ENCODE results near the gene MANEA. TPM values are rescaled to one million over a fixed set of nuclear protein-coding genes. Genes with fewer than 3 reads are reported as not detected.

The MANEA gene
- total RNA-seq, 1 experiment from 2014 or later, result 8.3 TPM

DNA sequence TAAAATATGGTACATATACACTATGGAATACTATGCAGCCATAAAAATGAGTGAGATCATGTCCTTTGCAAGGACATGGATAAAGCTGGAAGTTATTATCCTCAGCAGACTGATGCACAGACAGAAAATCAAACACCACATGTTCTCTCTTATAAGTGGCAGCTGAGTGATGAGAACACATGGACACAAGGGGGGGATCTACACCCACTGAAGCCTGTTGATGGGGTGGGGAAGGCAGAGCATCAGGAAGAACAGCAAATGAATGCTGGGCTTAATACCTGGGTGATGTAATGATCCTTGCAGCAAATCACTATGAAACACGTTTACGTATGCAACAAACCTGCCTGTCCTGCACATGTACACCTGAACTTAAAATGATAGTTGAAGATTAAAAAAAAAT, 71.3 kb downstream of the MANEA start:
- Mint-ChIP-seq H3K4me3 (no peak overlapping the region), H3K27ac (no peak overlapping the region), H3K4me1 (peaks cover 28% of the 10 kb centered on the region in 2 experiments), H3K9me3 (peaks cover 15 to 20% of the 10 kb centered on the region in 2 experiments), H3K36me3 (ENCODE audit: insufficient read depth in 1 of 3, low read depth in 3 of 3) (peaks cover 14 to 39% (median 15%) of the 10 kb centered on the region in 3 experiments), H3K27me3 (ENCODE audit: low read depth) (no peaks in the 10 kb centered on the region)
- no CpG with 5 or more reads among the region's 2 CpGs for WGBS (ENCODE audit: extremely low coverage, insufficient read length, low lambda C conversion rate)
- Histone ChIP-seq H4K8ac (replicated peaks; ENCODE audit: insufficient read length, low read depth, low read length) (no peak overlapping the region), H3K9ac (ENCODE audit: extremely low read depth, insufficient read length, low read length) (no peak overlapping the region), H3K27me3 (ENCODE audit: insufficient read depth, low read length) (no peaks in the 10 kb centered on the region), H2BK12ac (ENCODE audit: insufficient read length, low read depth, low read length) (no peak overlapping the region), H4K91ac (ENCODE audit: insufficient read length, low read depth, low read length) (no peak overlapping the region), H4K5ac (ENCODE audit: insufficient read length, low read depth, low read length) (no peak overlapping the region), H3K79me1 (ENCODE audit: insufficient read depth, low read depth, low read length, poor library complexity, severe bottlenecking) (no peaks in the 10 kb centered on the region), H3K23me2 (ENCODE audit: insufficient read length, low read depth, low read length, poor library complexity, severe bottlenecking) (no peaks in the 10 kb centered on the region), H2AK5ac (ENCODE audit: insufficient read length, low read length) (no peak overlapping the region), H3T11ph (ENCODE audit: low read length) (no peak overlapping the region), H3K79me2 (ENCODE audit: insufficient read depth, low read length) (no peaks in the 10 kb centered on the region), H2BK5ac (ENCODE audit: insufficient read length, low read length) (no peak overlapping the region), H3K9me3 (ENCODE audit: control insufficient read depth, low read depth, low read length) (no peaks in the 10 kb centered on the region), H3K56ac (ENCODE audit: insufficient read length, low read depth, low read length) (no peak overlapping the region), H3K4me1 (ENCODE audit: insufficient read depth, low read length) (no peaks in the 10 kb centered on the region; the same call in 1 of the 2 replicates), H4K20me1 (ENCODE audit: control insufficient read depth, insufficient read depth, insufficient read length) (no peaks in the 10 kb centered on the region), H2BK15ac (ENCODE audit: low read depth, low read length) (no peak overlapping the region), H3K27ac (ENCODE audit: insufficient read length, low read depth, low read length) (no peak overlapping the region), H2BK20ac (ENCODE audit: low read depth, low read length, poor library complexity, severe bottlenecking) (no peak overlapping the region), H3K4me2 (ENCODE audit: insufficient read depth, insufficient read length, low read length) (no peak overlapping the region), H2BK120ac (ENCODE audit: low read depth, low read length, poor library complexity, severe bottlenecking) (no peak overlapping the region), H2AFZ (ENCODE audit: low read length) (no peak overlapping the region), H3K14ac (ENCODE audit: insufficient read depth, low read length) (no peak overlapping the region), H3K23ac (ENCODE audit: insufficient read length, low read depth, low read length) (no peak overlapping the region), H3K18ac (ENCODE audit: insufficient read length, low read depth, low read length) (no peak overlapping the region), H3K4ac (ENCODE audit: low read depth, low read length) (no peak overlapping the region)
- TF ChIP-seq CTCF (conservative IDR thresholded peaks at IDR 0.05), result peak; percentile 61
- DNase-seq, result no peak
